PC-3 (cell line): ENCODE results near the gene MRPS25.

Experiments
- CTCF ChIP-seq: fragments of 300-600 bp; sonication (generic); conservative IDR thresholded peaks from 2 replicates; pipeline ENCODE4 v1.5.1; 2017; ENCODE audit warnings: antibody characterized with exemption, low read depth, mild to moderate bottlenecking, low read length
- EZH2 ChIP-seq: fragments of 300-600 bp; sonication (generic); IDR thresholded peaks from one replicate; pipeline ENCODE4 v1.6.1; 2017; ENCODE audit warnings: antibody characterized with exemption, mild to moderate bottlenecking, low read length; ENCODE audit not compliant: unreplicated experiment
- EZH2phosphoT487 ChIP-seq: fragments of 300-600 bp; sonication (generic); IDR thresholded peaks from 2 replicates; pipeline ENCODE4 v1.6.1; 2018; ENCODE audit warnings: mild to moderate bottlenecking, antibody characterized with exemption, low read length, borderline replicate concordance

GRCh38 chr3:15029625-15030024 is 35.5 kb downstream of the MRPS25 start:
- no peak for TF ChIP-seq CTCF
- TF ChIP-seq EZH2 = no peak
- no peak for TF ChIP-seq EZH2phosphoT487
